Measurements from ENCODE around the gene SWAP70. TPM values are rescaled to one million over a fixed set of nuclear protein-coding genes. Genes with fewer than 3 reads are reported as not detected.

SWAP70 gene
- total and polyA plus RNA-seq, 9 of the 15 experiments (the other 6 are each of a cell fraction or from before 2014, with no cell fraction given): 1.7 to 4.9 (median 3.9) TPM

GRCh38 chr11:9616042-9616675 lies 47.7 kb upstream of the SWAP70 start:
- no peak overlapping the region for H3K4me3 ChIP-seq
- peaks cover 16 to 19% of the 10 kb centered on the region in 2 experiments; a peak in 4 of 5 replicates for H3K4me1 ChIP-seq (replicated peaks in 1 of 2; ENCODE audit: control insufficient read depth in 2 of 2, insufficient read depth in 2 of 2, low read length in 2 of 2)
- BruUV-seq (replicated peaks): no TSS peak
- POLR2A ChIA-PET: no interaction called here
- no peaks in the 10 kb centered on the region for H3K9me1 ChIP-seq (ENCODE audit: control insufficient read depth, insufficient read depth, low read length)
- H3K9ac ChIP-seq (ENCODE audit: insufficient read depth in 1 of 2, low read depth in 2 of 2, low read length in 2 of 2): no peak overlapping the region
- no peaks in the 10 kb centered on the region for H3K27me3 ChIP-seq (ENCODE audit: control insufficient read depth in 2 of 2, insufficient read depth in 2 of 2, low read length in 2 of 2)
- H4K20me1 ChIP-seq (replicated peaks; ENCODE audit: control insufficient read depth, insufficient read depth, low read length): no peaks in the 10 kb centered on the region
- H3K4me2 ChIP-seq (ENCODE audit: insufficient read depth, low read length): no peak overlapping the region
- no peak overlapping the region for H3K27ac ChIP-seq (ENCODE audit: extremely low read depth, low read depth, low read length)
- no peak for TF ChIP-seq GTF2F1 (IDR thresholded peaks at IDR 0.05; ENCODE audit: low read depth, low read length)
- no peak for TF ChIP-seq GTF3C2 (IDR thresholded peaks at IDR 0.05; ENCODE audit: borderline replicate concordance, extremely low read depth, insufficient read length)
- TF ChIP-seq PHB2 (IDR thresholded peaks at IDR 0.05; ENCODE audit: low read depth): no peak
- no peak for TF ChIP-seq SMARCC2 (IDR thresholded peaks at IDR 0.05; ENCODE audit: low read depth)
- no peak for TF ChIP-seq SOX6 (IDR thresholded peaks at IDR 0.05)
- no peak for TF ChIP-seq FOS (IDR thresholded peaks at IDR 0.05; ENCODE audit: extremely low read depth, insufficient read length)
- no peak for TF ChIP-seq FOXP4 (CRISPR knock-in tag; IDR thresholded peaks at IDR 0.05; ENCODE audit: borderline replicate concordance)
- no peak for TF ChIP-seq MED1 (CRISPR knock-in tag; IDR thresholded peaks at IDR 0.05; ENCODE audit: borderline replicate concordance)
- TF ChIP-seq HEY1 (CRISPR knock-in tag; IDR thresholded peaks at IDR 0.05; ENCODE audit: borderline replicate concordance): no peak
- no peak for TF ChIP-seq TAF1 (IDR thresholded peaks at IDR 0.05; ENCODE audit: control insufficient read depth, extremely low read depth, insufficient read depth, low read length, severe bottlenecking)
- no peak for TF ChIP-seq ZNF12 (CRISPR knock-in tag; IDR thresholded peaks at IDR 0.05)
- TF ChIP-seq NFE2 (IDR thresholded peaks at IDR 0.05; ENCODE audit: low read depth): no peak
- TF ChIP-seq SREBF1 (IDR thresholded peaks at IDR 0.05; ENCODE audit: borderline replicate concordance, low read depth, low read length): no peak
- TF ChIP-seq EGR1 (conservative IDR thresholded peaks at IDR 0.05): no peak
- no peak for TF ChIP-seq PCBP2 (IDR thresholded peaks at IDR 0.05; ENCODE audit: low read depth, low read length, poor library complexity, severe bottlenecking)
- no peak for TF ChIP-seq FOSL1 (tag; conservative IDR thresholded peaks at IDR 0.05)
- no peak for TF ChIP-seq ERF (CRISPR knock-in tag; IDR thresholded peaks at IDR 0.05)
- TF ChIP-seq MTA3 (IDR thresholded peaks at IDR 0.05; ENCODE audit: borderline replicate concordance): no peak
- TF ChIP-seq TFAM (CRISPR knock-in tag; conservative IDR thresholded peaks at IDR 0.05): no peak
- no peak for TF ChIP-seq BCL6 (CRISPR knock-in tag; IDR thresholded peaks at IDR 0.05)
- no peaks in the 10 kb centered on the region for H3K79me2 ChIP-seq (ENCODE audit: control insufficient read depth, insufficient read depth, low read length)
- intact Hi-C loops (cut with micrococcal nuclease): loop anchor here (10.0 kb wide), 1 partner anchor 359 kb away; no protein-coding TSS in a partner anchor
- no peaks in the 10 kb centered on the region for H3K36me3 ChIP-seq (ENCODE audit: control insufficient read depth, insufficient read depth, low read length)
- 34% methylated on average over 2 of the region's 2 CpGs for WGBS (ENCODE audit: insufficient coverage, low coverage, missing lambda C conversion rate)
- no peak for ATAC-seq
- no peak overlapping the region for H2AFZ ChIP-seq (ENCODE audit: low read depth, low read length)
- CTCF ChIA-PET (ENCODE audit: low intra/inter-chr PET ratio): no interaction called here
- in situ Hi-C loops (cut with MboI): loop anchor here (5.0 kb wide), 1 partner anchor 136 kb away; no protein-coding TSS in a partner anchor
- no peaks in the 10 kb centered on the region for H3K9me3 ChIP-seq (replicated peaks; ENCODE audit: control insufficient read depth, insufficient read depth, low read depth, low read length)
- no peak for FAIRE-seq
- no peak for DNase-seq (ENCODE audit: extremely low read depth in 1 of 4, low spot score in 3 of 4)

All from K562 (cell line).